Endothelial cell of umbilical vein (primary cell): ENCODE data around the gene SMIM34. TPM values are rescaled to one million over a fixed set of nuclear protein-coding genes. Genes with fewer than 3 reads are reported as not detected.
"Not testable (repeated sequence)": the region's sequence is repeated elsewhere in the genome, so short reads cannot be mapped to it uniquely, and the experiment has no call there.

Source experiments
- BruUV-seq: library from RNA; stranded (reverse); fragments of 400-500 nt; replicated peaks from 2 replicates; lab custom pipeline; 2021; lab: Mats Ljungman, UMichigan
- CTCF ChIA-PET: fragments of 300-600, 350-600 bp; sonication (Branson Sonifier 250); formaldehyde crosslinking; loops from one replicate; lab custom pipeline; 2021; ENCODE audit warnings: antibody characterized with exemption, inconsistent platforms; lab: Charles Lee
- POLR2A ChIA-PET: fragments of 300-600, 350-600 bp; sonication (Branson Sonifier 250); formaldehyde crosslinking; loops from one replicate; lab custom pipeline; 2021; ENCODE audit warnings: antibody characterized with exemption, inconsistent platforms; lab: Charles Lee
- DNase-seq: peaks from one replicate; pipeline ENCODE4 v3.0.0-alpha.2; 2011; ENCODE audit warnings: low read depth, low spot score
- FAIRE-seq: peaks from 2 replicates; lab custom pipeline; 2011; peaks lifted over from hg19 to GRCh38; lab: Jason Lieb, UNC
- H2AFZ ChIP-seq: 2 replicates; pipeline ENCODE4 v1.6.0; 2012; ENCODE audit warnings: low read depth, low read length, control low read depth, inconsistent platforms
- H3K27ac ChIP-seq: 2 replicates; pipeline ENCODE4 v1.5.1; 2011; ENCODE audit warnings: low read depth, mild to moderate bottlenecking, control low read depth, low read length, moderate library complexity; ENCODE audit not compliant: insufficient read depth
- H3K27me3 ChIP-seq, 2 experiments: 2 replicates each; pipeline versions ENCODE4 v1.6.0 to v1.6.1; 2011; ENCODE audit warnings: low read length in 2 of 2, mixed read lengths in 1 of 2; ENCODE audit not compliant: control insufficient read depth in 2 of 2, insufficient read depth in 2 of 2
- H3K36me3 ChIP-seq, 2 experiments: 2 replicates in 1 of 2; 3 replicates in 1 of 2; pipeline ENCODE4 v1.5.1; 2011; ENCODE audit warnings: low read length in 2 of 2, mild to moderate bottlenecking in 1 of 2, moderate library complexity in 1 of 2; ENCODE audit not compliant: control insufficient read depth in 2 of 2, insufficient read depth in 2 of 2; ENCODE audit errors: extremely low read depth in 1 of 2
- H3K4me1 ChIP-seq: 3 replicates; pipeline ENCODE4 v1.5.1; 2011; ENCODE audit warnings: mild to moderate bottlenecking, low read length; ENCODE audit not compliant: control insufficient read depth, insufficient read depth; ENCODE audit errors: extremely low read depth
- H3K4me2 ChIP-seq: 2 replicates; pipeline ENCODE4 v1.6.1; 2011; ENCODE audit warnings: low read length, control low read depth, mixed read lengths; ENCODE audit not compliant: insufficient read depth
- H3K4me3 ChIP-seq, 3 experiments: fragments of 200-600 bp in 1 of 3; sonication (generic), shearing (Covaris generic) in 1 of 3; replicated peaks in 1 of 3; 2 replicates each; pipeline ENCODE4 v1.5.1; 2011 to 2016; ENCODE audit warnings: control low read depth in 3 of 3, low read length in 3 of 3, mild to moderate bottlenecking in 2 of 3, inconsistent platforms in 1 of 3, low read depth in 1 of 3, moderate library complexity in 1 of 3; ENCODE audit not compliant: insufficient read depth in 1 of 3
- H3K79me2 ChIP-seq: 2 replicates; pipeline ENCODE4 v1.6.0; 2012; ENCODE audit warnings: low read length, inconsistent platforms; ENCODE audit not compliant: control insufficient read depth, insufficient read depth
- H3K9ac ChIP-seq: replicated peaks from 2 replicates; pipeline ENCODE3; 2011; ENCODE audit warnings: low read length, control low read depth; ENCODE audit not compliant: insufficient read depth; ENCODE audit errors: extremely low read depth
- H3K9me1 ChIP-seq: replicated peaks from 3 replicates; pipeline ENCODE4 v1.6.0; 2011; ENCODE audit warnings: mild to moderate bottlenecking, low read length; ENCODE audit not compliant: control insufficient read depth, insufficient read depth; ENCODE audit errors: extremely low read depth
- H3K9me3 ChIP-seq: replicated peaks from 2 replicates; pipeline ENCODE4 v1.5.1; 2012; ENCODE audit warnings: low read length, inconsistent platforms; ENCODE audit not compliant: control insufficient read depth, insufficient read depth
- H4K20me1 ChIP-seq: replicated peaks from 2 replicates; pipeline ENCODE3; 2011; ENCODE audit warnings: mild to moderate bottlenecking, low read length; ENCODE audit not compliant: control insufficient read depth, insufficient read depth; ENCODE audit errors: extremely low read depth
- dilution Hi-C: fragments of 300-500 bp; cut with MboI; formaldehyde crosslinking; loops from one replicate; pipeline ENCODE4 v1.15.0; 2019; ENCODE audit warnings: low sequenced_read_pairs; ENCODE audit not compliant: extremely low pct_ligation_motif_present
- intact Hi-C: fragments of 100-400 bp; cut with micrococcal nuclease; formaldehyde crosslinking; loops from one replicate; pipeline ENCODE4 v1.10.0; 2022
- polyA plus RNA-seq, 4 experiments: library from polyadenylated mRNA; depleted of rRNA in 3 of 4; stranded (reverse) in 3 of 4; unstranded in 1 of 4; fragments of >200 nt; gene quantifications; 2 replicates each; pipeline versions ENCODE4 v1.2.1 to v1.2.3, GENCODE V29; 2011 to 2012; ENCODE audit warnings: missing spikeins in 1 of 4
- total RNA-seq: library from RNA; stranded (reverse); gene quantifications from 2 replicates; pipeline ENCODE4 v1.2.3, GENCODE V29; 2021

SMIM34 gene
- total and polyA plus RNA-seq, 2 donors (not counting 3 experiments of a cell fraction or from before 2014, with no cell fraction given): not detected

- FAIRE-seq, POLR2A ChIA-PET, H3K9me1 ChIP-seq, H3K4me2 ChIP-seq, H3K9ac ChIP-seq, dilution Hi-C loops, H3K79me2 ChIP-seq, H2AFZ ChIP-seq, H3K4me3 ChIP-seq, DNase-seq, CTCF ChIA-PET, H3K4me1 ChIP-seq, H3K27me3 ChIP-seq, H4K20me1 ChIP-seq, intact Hi-C loops, H3K27ac ChIP-seq, H3K9me3 ChIP-seq, H3K36me3 ChIP-seq, BruUV-seq: not testable (repeated sequence)
These were observed 32.4 kb upstream of the SMIM34 start for GRCh38 chr21:34456180-34456579.

GRCh38 chr21:34455628-34456027 lies 31.9 kb upstream of the SMIM34 start:
- FAIRE-seq, CTCF ChIA-PET, H3K4me3 ChIP-seq, H3K4me2 ChIP-seq, H3K27ac ChIP-seq, DNase-seq, intact Hi-C loops, POLR2A ChIA-PET, H4K20me1 ChIP-seq, BruUV-seq, H3K9ac ChIP-seq, H3K9me3 ChIP-seq, H3K4me1 ChIP-seq, H3K36me3 ChIP-seq, H3K79me2 ChIP-seq, H3K9me1 ChIP-seq, H2AFZ ChIP-seq, dilution Hi-C loops, H3K27me3 ChIP-seq: not testable (repeated sequence)

GRCh38 chr21:34447018-34447417 lies 23.3 kb upstream of the SMIM34 start:
- H3K9me3 ChIP-seq, FAIRE-seq, CTCF ChIA-PET, H3K27ac ChIP-seq, H3K36me3 ChIP-seq, H3K27me3 ChIP-seq, H4K20me1 ChIP-seq, H3K9me1 ChIP-seq, H3K9ac ChIP-seq, H3K79me2 ChIP-seq, DNase-seq, H3K4me2 ChIP-seq, intact Hi-C loops, H3K4me1 ChIP-seq, H3K4me3 ChIP-seq, BruUV-seq, POLR2A ChIA-PET, dilution Hi-C loops, H2AFZ ChIP-seq: not testable (repeated sequence)

- CTCF ChIA-PET, intact Hi-C loops, H3K27ac ChIP-seq, H3K4me3 ChIP-seq, H3K36me3 ChIP-seq, H3K4me1 ChIP-seq, H3K9me1 ChIP-seq, H3K9ac ChIP-seq, BruUV-seq, DNase-seq, H3K4me2 ChIP-seq, H3K79me2 ChIP-seq, dilution Hi-C loops, POLR2A ChIA-PET, H3K9me3 ChIP-seq, H4K20me1 ChIP-seq, H3K27me3 ChIP-seq, H2AFZ ChIP-seq: not testable (repeated sequence)
- peak; percentile 90 for FAIRE-seq
These were observed 19.7 kb upstream of the SMIM34 start for GRCh38 chr21:34443486-34443885.
